GM03348 (cell line): ENCODE results near the gene RAX2.

Source experiments
- DNase-seq: peaks from one replicate; pipeline ENCODE4 v3.0.0; 2012; ENCODE audit warnings: low spot score

RAX2 gene

GRCh38 chr19:3801412-3802096 is 29.5 kb upstream of the RAX2 start:
- peak; percentile 60 for DNase-seq

- DNase-seq: no peak
These were observed 29.0 kb upstream of the RAX2 start for GRCh38 chr19:3800996-3801395.

- no peak for DNase-seq
These were observed 26.1 kb upstream of the RAX2 start for GRCh38 chr19:3798137-3798536.

- no peak for DNase-seq
These were observed 24.3 kb upstream of the RAX2 start for GRCh38 chr19:3796358-3796757.

GRCh38 chr19:3793799-3794198 is 21.8 kb upstream of the RAX2 start:
- DNase-seq: no peak

GRCh38 chr19:3792114-3792513 is 20.1 kb upstream of the RAX2 start:
- no peak for DNase-seq

GRCh38 chr19:3790941-3791340 is 18.9 kb upstream of the RAX2 start:
- no peak for DNase-seq

GRCh38 chr19:3790209-3790734 is 18.2 kb upstream of the RAX2 start:
- DNase-seq: no peak

- DNase-seq: no peak
These were observed 17.2 kb upstream of the RAX2 start for GRCh38 chr19:3788996-3789778.

GRCh38 chr19:3785938-3786824 is 14.2 kb upstream of the RAX2 start, which contains the start of gene MATK:
TSS of gene MATK (minus strand) at chr19:3786381. CDS start at chr19:3785135, 1,246 bp downstream.
- no peak for DNase-seq

GRCh38 chr19:3785451-3785937 is 13.5 kb upstream of the RAX2 start:
- no peak for DNase-seq

- DNase-seq: no peak
These were observed 12.8 kb upstream of the RAX2 start for GRCh38 chr19:3784607-3785450.

GRCh38 chr19:3783660-3784584 is 11.9 kb upstream of the RAX2 start:
- no peak for DNase-seq

GRCh38 chr19:3782903-3783302 is 10.9 kb upstream of the RAX2 start:
- DNase-seq: no peak

- no peak for DNase-seq
These were observed 10.3 kb upstream of the RAX2 start for GRCh38 chr19:3782330-3782729.

GRCh38 chr19:3781603-3782002 is 9.6 kb upstream of the RAX2 start:
- DNase-seq: no peak

- no peak for DNase-seq
These were observed 8.8 kb upstream of the RAX2 start for GRCh38 chr19:3780786-3781304.

GRCh38 chr19:3778899-3779723 is 7.1 kb upstream of the RAX2 start:
- DNase-seq: no peak
